GM12878 (cell line): ENCODE measurements around the gene MCM3AP. TPM values are rescaled to one million over a fixed set of nuclear protein-coding genes. Genes with fewer than 3 reads are reported as not detected.
A peak's percentile ranks its signal among the peaks of the same experiment; 100 is the strongest.

ENCODE experiments used
- FOXK2 ChIP-seq: fragments of 450-650 bp; IDR thresholded peaks from 2 replicates; pipeline ENCODE4 v1.6.1; 2017; ENCODE audit warnings: mild to moderate bottlenecking, moderate library complexity
- IKZF1 ChIP-seq: fragments of 450-650 bp; conservative IDR thresholded peaks from 2 replicates; pipeline ENCODE4 v1.6.1; 2017; ENCODE audit warnings: antibody characterized with exemption, mild to moderate bottlenecking
- IKZF2 ChIP-seq, 2 experiments: fragments of 450-650 bp; IDR thresholded peaks; 2 replicates each; pipeline ENCODE4 v1.6.1; 2017; ENCODE audit warnings: mild to moderate bottlenecking in 2 of 2, moderate library complexity in 2 of 2
- NR2F1 ChIP-seq: fragments of 450-650 bp; conservative IDR thresholded peaks from 2 replicates; pipeline ENCODE4 v1.6.1; 2017; ENCODE audit warnings: mild to moderate bottlenecking
- POLR2A ChIP-seq: IDR thresholded peaks from 2 replicates; pipeline ENCODE4 v1.6.1; 2011; ENCODE audit warnings: low read depth, mild to moderate bottlenecking, low read length
- RELA ChIP-seq: fragments of 450-650 bp; IDR thresholded peaks from 2 replicates; pipeline ENCODE4 v1.8.0; 2014; ENCODE audit warnings: borderline replicate concordance; ENCODE audit not compliant: partially characterized antibody
- RUNX3 ChIP-seq: IDR thresholded peaks from 2 replicates; pipeline ENCODE4 v1.6.1; 2012; ENCODE audit warnings: low read length, inconsistent platforms
- SREBF1 ChIP-seq: IDR thresholded peaks from 2 replicates; pipeline ENCODE4 v1.6.1; 2012; ENCODE audit warnings: mild to moderate bottlenecking, low read length
- ZNF207 ChIP-seq: fragments of 450-650 bp; IDR thresholded peaks from 2 replicates; pipeline ENCODE4 v1.6.1; 2014; ENCODE audit warnings: antibody characterized with exemption, mild to moderate bottlenecking, borderline replicate concordance
- polyA plus RNA-seq, 11 experiments: library from polyadenylated mRNA; depleted of rRNA in 4 of 11; unstranded in 6 of 11; stranded (reverse) in 5 of 11; fragments of >200 nt; fragmentation: Nextera tagmentation in 4 of 11; fragmentation: Illumina TruSeq in 1 of 11; extraction: Ambion mirVana in 4 of 11; extraction: Trizol in 1 of 11; gene quantifications; 1 replicate in 1 of 11; 2 replicates in 10 of 11; pipeline versions ENCODE4 v1.2.1 to v1.2.3, GENCODE V29; 2011 to 2016; ENCODE audit warnings: inconsistent platforms in 2 of 11, missing spikeins in 2 of 11, low read depth in 1 of 11
- total RNA-seq, 4 experiments: library from RNA; depleted of rRNA in 3 of 4; stranded (reverse); fragments of >200 nt in 3 of 4; fragmentation: Illumina TruSeq in 1 of 4; extraction: Trizol in 1 of 4; gene quantifications; 2 replicates each; pipeline versions ENCODE4 v1.2.1 to v1.2.3, GENCODE V29; 2013 to 2021
- TF ChIP-seq, protein P1 (sequence below), 3 experiments: IDR thresholded peaks in 2 of 3; conservative IDR thresholded peaks in 1 of 3; 2 replicates each; pipeline ENCODE4 v1.5.1; 2011; ENCODE audit warnings: low read depth in 3 of 3, low read length in 3 of 3, mild to moderate bottlenecking in 3 of 3, control low read depth in 2 of 3, moderate library complexity in 2 of 3, inconsistent platforms in 1 of 3, mixed read lengths in 1 of 3; ENCODE audit not compliant: control insufficient read depth in 2 of 3, insufficient read depth in 1 of 3; ENCODE audit errors: extremely low read depth in 1 of 3
- TF ChIP-seq, protein P2 (sequence below): IDR thresholded peaks from 2 replicates; pipeline ENCODE4 v1.6.1; 2012; ENCODE audit warnings: low read depth, low read length, improper control_type of control experiment

The MCM3AP gene
- total and polyA plus RNA-seq, 10 of the 15 experiments (the other 5 are each of a cell fraction or from before 2014, with no cell fraction given), result 6.1 to 95.7 (median 47.0) TPM

DNA sequence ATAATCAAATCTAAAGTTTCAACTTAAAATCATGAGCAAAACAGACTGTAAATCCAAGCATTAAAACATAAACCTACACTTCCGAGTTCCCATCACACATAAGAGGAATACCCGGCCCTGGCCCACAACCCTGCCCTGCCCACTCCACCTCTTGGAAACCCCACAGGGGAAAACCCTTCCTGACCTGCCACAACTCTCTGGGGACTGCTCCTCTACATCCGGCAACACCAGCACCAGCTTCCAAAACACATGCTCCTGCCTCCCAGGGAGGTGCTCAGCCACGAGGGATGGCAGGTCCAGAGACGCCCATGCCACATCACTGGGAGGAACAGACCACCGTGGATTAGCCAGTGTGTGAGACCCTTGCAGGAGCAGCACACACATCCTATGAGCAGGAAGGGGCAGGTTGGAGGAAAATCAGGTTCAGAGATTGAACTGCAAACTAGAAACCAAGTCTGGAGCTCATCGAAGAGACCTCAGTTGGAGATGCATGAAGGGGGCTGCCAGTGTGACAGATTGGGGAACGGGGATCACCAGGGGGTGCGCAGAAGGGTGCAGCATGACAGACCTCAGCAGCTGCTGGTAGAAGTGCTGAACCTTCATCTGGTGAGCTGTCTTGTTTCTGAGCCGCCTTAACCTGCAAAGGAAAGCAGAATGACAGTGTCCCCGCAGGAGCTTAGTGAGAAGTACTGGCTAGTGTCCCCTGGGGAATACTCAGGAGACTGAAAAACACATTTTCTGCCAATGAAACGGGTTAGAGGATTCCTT, 31.0 kb downstream of the MCM3AP start (continued):
- TF ChIP-seq ZNF207 (no peak), RUNX3 (peak; percentile 67), POLR2A (peak; percentile 52), SREBF1 (0 out of 2 replicates have a peak, but pooled peaks have one; percentile 10), IKZF2 (IDR thresholded peaks at IDR 0.05) (peak; percentile 61 to 71), FOXK2 (peak; percentile 81), NR2F1 (peak; percentile 29; the same call in 1 of the 2 replicates), RELA (no peak), IKZF1 (peak; percentile 76)
- TF ChIP-seq, protein P1, sequence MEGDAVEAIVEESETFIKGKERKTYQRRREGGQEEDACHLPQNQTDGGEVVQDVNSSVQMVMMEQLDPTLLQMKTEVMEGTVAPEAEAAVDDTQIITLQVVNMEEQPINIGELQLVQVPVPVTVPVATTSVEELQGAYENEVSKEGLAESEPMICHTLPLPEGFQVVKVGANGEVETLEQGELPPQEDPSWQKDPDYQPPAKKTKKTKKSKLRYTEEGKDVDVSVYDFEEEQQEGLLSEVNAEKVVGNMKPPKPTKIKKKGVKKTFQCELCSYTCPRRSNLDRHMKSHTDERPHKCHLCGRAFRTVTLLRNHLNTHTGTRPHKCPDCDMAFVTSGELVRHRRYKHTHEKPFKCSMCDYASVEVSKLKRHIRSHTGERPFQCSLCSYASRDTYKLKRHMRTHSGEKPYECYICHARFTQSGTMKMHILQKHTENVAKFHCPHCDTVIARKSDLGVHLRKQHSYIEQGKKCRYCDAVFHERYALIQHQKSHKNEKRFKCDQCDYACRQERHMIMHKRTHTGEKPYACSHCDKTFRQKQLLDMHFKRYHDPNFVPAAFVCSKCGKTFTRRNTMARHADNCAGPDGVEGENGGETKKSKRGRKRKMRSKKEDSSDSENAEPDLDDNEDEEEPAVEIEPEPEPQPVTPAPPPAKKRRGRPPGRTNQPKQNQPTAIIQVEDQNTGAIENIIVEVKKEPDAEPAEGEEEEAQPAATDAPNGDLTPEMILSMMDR (IDR thresholded peaks at IDR 0.05 in 2 of 3, conservative IDR thresholded peaks at IDR 0.05 in 1 of 3; ENCODE audit: control insufficient read depth in 2 of 3, extremely low read depth in 1 of 3, insufficient read depth in 1 of 3, low read depth in 3 of 3, low read length in 3 of 3), result no peak
- TF ChIP-seq, protein P2, sequence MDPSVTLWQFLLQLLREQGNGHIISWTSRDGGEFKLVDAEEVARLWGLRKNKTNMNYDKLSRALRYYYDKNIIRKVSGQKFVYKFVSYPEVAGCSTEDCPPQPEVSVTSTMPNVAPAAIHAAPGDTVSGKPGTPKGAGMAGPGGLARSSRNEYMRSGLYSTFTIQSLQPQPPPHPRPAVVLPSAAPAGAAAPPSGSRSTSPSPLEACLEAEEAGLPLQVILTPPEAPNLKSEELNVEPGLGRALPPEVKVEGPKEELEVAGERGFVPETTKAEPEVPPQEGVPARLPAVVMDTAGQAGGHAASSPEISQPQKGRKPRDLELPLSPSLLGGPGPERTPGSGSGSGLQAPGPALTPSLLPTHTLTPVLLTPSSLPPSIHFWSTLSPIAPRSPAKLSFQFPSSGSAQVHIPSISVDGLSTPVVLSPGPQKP, result 0 out of 2 replicates have a peak, but pooled peaks have one; percentile 14
